Transverse colon (tissue), 4 donors: ENCODE measurements around the gene CRYZL1. TPM values are rescaled to one million over a fixed set of nuclear protein-coding genes. Genes with fewer than 3 reads are reported as not detected.
"Not testable (repeated sequence)": the region's sequence is repeated elsewhere in the genome, so short reads cannot be mapped to it uniquely, and the experiment has no call there.

Experiments
- DNase-seq: peaks from one replicate; pipeline ENCODE4 v3.0.0-alpha.2; 2019
- H3K27ac ChIP-seq, 4 donors: fragments of 200-600 bp; sonication (generic); 2 replicates each; pipeline ENCODE4 v1.5.1; 2016 to 2018; ENCODE audit warnings: inconsistent platforms in 4 of 4
- H3K27me3 ChIP-seq: fragments of 200-600 bp; sonication (generic); 2 replicates; pipeline ENCODE4 v1.5.1; 2017; ENCODE audit warnings: inconsistent platforms
- H3K36me3 ChIP-seq, 4 donors: fragments of 200-600 bp; sonication (generic); 2 replicates each; pipeline ENCODE4 v1.5.1; 2017 to 2019; ENCODE audit warnings: inconsistent platforms in 4 of 4
- H3K4me1 ChIP-seq, 4 donors: fragments of 200-600 bp; sonication (generic); 2 replicates each; pipeline ENCODE4 v1.5.1; 2017 to 2020; ENCODE audit warnings: inconsistent platforms in 4 of 4
- H3K4me3 ChIP-seq, 4 donors: fragments of 200-600 bp; sonication (generic); 1 replicate in 1 of 4; 2 replicates in 3 of 4; pipeline versions ENCODE4 v1.5.1 to v1.6.1; 2017 to 2019; ENCODE audit warnings: inconsistent platforms in 4 of 4
- H3K9me3 ChIP-seq, 2 donors: fragments of 200-600 bp; sonication (generic); 2 replicates each; pipeline ENCODE4 v1.5.1; 2017 to 2019; ENCODE audit warnings: inconsistent platforms in 2 of 2
- CTCF ChIP-seq, 5 experiments: fragments of 200-600 bp in 3 of 5; fragments of 450-650 bp in 2 of 5; sonication (generic) in 3 of 5; IDR thresholded peaks; 1 replicate in 2 of 5; 2 replicates in 3 of 5; pipeline ENCODE4 v1.5.1; 2016 to 2017; ENCODE audit warnings: antibody characterized with exemption in 5 of 5, inconsistent platforms in 3 of 5, mild to moderate bottlenecking in 2 of 5, moderate library complexity in 1 of 5
- EP300 ChIP-seq: sonication (generic); formaldehyde crosslinking; IDR thresholded peaks from one replicate; pipeline ENCODE4 v1.6.1; 2017; ENCODE audit warnings: antibody characterized with exemption, low read depth
- POLR2A ChIP-seq: fragments of 450-650 bp; IDR thresholded peaks from one replicate; pipeline ENCODE4 v1.6.1; 2016; ENCODE audit warnings: antibody characterized with exemption, mild to moderate bottlenecking, moderate library complexity
- POLR2AphosphoS5 ChIP-seq, 3 donors: sonication (generic); formaldehyde crosslinking; IDR thresholded peaks; one replicate each; pipeline ENCODE4 v1.6.1; 2016; ENCODE audit warnings: antibody characterized with exemption in 3 of 3
- WGBS, 2 donors: methylation state at CpG; one replicate each; pipeline ENCODE4 v1.1.5; 2018; ENCODE audit warnings: low coverage in 1 of 2; 5-methylcytosine and 5-hydroxymethylcytosine counted together
- in situ Hi-C, 4 donors: fragments of 200-750 bp; cut with MboI; loops; one replicate each; pipeline versions ENCODE4 v1.15.0 to v1.15.1; 2017; ENCODE audit warnings: low sequenced_read_pairs in 3 of 4, low pct_ligation_motif_present in 1 of 4, low pct_unique_long_range_greater_than_20kb in 1 of 4
- intact Hi-C: fragments of 100-400 bp; cut with DNase I; formaldehyde crosslinking; loops from one replicate; pipeline ENCODE4 v1.15.1; 2023; ENCODE audit warnings: low total_unique reads
- total RNA-seq, 4 donors: library from RNA; depleted of rRNA; stranded (reverse); fragments of >200 nt; gene quantifications; one replicate each; pipeline ENCODE4 v1.1.0, GENCODE V29; 2016

Gene CRYZL1
- total RNA-seq, 4 donors from 2014 or later: 27.7 to 58.9 (median 43.6) TPM

- no peak for TF ChIP-seq POLR2A
- no peak for TF ChIP-seq POLR2AphosphoS5 (IDR thresholded peaks at IDR 0.05)
- no peak for TF ChIP-seq EP300
- TF ChIP-seq CTCF (IDR thresholded peaks at IDR 0.05): no peak
- Histone ChIP-seq H3K4me1 (peaks cover 11 to 61% (median 22%) of the 10 kb centered on the region in 4 donors), H3K4me3 (no peak overlapping the region), H3K9me3 (no peaks in the 10 kb centered on the region), H3K27ac (peak overlapping the region in 1 of 4 donors; percentile 0), H3K27me3 (no peaks in the 10 kb centered on the region), H3K36me3 (no peaks in the 10 kb centered on the region)
- in situ Hi-C loops: no loop called here
- no peak for DNase-seq
- 86 to 87% methylated on average over 4 of the region's 4 CpGs for WGBS, 2 donors
- intact Hi-C loops: no loop called here
Measured at GRCh38 chr21:33682992-33683627, 41.6 kb upstream of the CRYZL1 start.

GRCh38 chr21:33680870-33681269 is 39.3 kb upstream of the CRYZL1 start:
- Histone ChIP-seq H3K9me3 (no peaks in the 10 kb centered on the region), H3K36me3 (no peaks in the 10 kb centered on the region), H3K4me3 (no peak overlapping the region), H3K4me1 (peaks cover 4 to 57% (median 22%) of the 10 kb centered on the region in 4 donors), H3K27ac (no peak overlapping the region), H3K27me3 (no peaks in the 10 kb centered on the region)
- DNase-seq: no peak
- TF ChIP-seq POLR2A (no peak), CTCF (IDR thresholded peaks at IDR 0.05) (no peak), POLR2AphosphoS5 (IDR thresholded peaks at IDR 0.05) (no peak), EP300 (no peak)
- in situ Hi-C loops (no loop called here), intact Hi-C loops (no loop called here)
- WGBS, 2 donors: 93 to 95% methylated on average over 6 of the region's 6 CpGs

DNA sequence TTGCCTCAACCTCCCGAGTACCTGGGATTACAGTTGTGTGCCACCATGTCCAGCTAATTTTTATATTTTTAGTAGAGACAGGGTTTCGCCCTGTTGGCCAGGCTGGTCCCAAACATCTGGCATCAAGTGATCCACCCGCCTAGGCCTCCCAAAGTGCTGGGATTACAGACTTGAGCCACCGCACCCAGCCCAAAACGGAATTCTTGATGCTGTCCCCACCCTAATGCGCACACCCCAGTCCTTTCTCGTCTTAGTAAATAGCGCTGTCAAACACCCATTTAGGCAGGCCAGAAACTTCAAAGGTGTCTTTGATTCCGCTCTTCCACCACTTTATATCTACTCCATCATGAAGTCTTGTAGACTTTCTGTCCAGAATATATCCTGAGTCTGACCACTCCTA is 35.9 kb upstream of the CRYZL1 start:
- no peak for DNase-seq
- no peaks in the 10 kb centered on the region for H3K9me3 ChIP-seq
- in situ Hi-C loops (no loop called here), intact Hi-C loops (no loop called here)
- no peak overlapping the region for H3K4me3 ChIP-seq
- H3K4me1 ChIP-seq: peaks cover 4 to 31% (median 10%) of the 10 kb centered on the region in 4 donors
- H3K27me3 ChIP-seq: no peaks in the 10 kb centered on the region
- no peak overlapping the region for H3K27ac ChIP-seq
- TF ChIP-seq CTCF (IDR thresholded peaks at IDR 0.05): no peak
- no peak for TF ChIP-seq POLR2AphosphoS5 (IDR thresholded peaks at IDR 0.05)
- TF ChIP-seq POLR2A: no peak
- no peak for TF ChIP-seq EP300
- no peaks in the 10 kb centered on the region for H3K36me3 ChIP-seq
- 95 to 100% methylated on average over 6 to 9 of the region's 9 CpGs for WGBS, 2 donors

DNA sequence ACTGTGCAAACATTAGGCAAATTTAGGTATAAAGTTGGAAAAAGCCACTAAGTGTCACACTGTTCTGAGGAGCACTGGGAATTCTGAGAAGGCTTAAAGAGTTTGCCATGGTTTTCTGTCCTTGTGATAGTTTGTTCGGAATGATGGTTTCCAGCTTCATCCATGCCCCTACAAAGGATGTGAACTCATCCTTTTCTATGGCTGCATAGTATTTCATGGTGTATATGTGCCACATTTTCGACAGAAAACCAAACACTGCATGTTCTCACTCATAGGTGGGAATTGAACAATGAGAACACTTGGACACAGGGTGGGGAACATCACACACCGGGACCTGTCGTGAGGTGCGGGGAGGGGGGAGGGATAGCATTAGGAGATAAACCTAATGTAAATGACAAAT is 35.1 kb upstream of the CRYZL1 start:
- intact Hi-C loops, H3K27me3 ChIP-seq, in situ Hi-C loops, H3K4me3 ChIP-seq, H3K36me3 ChIP-seq, DNase-seq, H3K27ac ChIP-seq, H3K9me3 ChIP-seq: not testable (repeated sequence)
- 94 to 100% methylated on average over 1 to 5 of the region's 5 CpGs for WGBS, 2 donors
- H3K4me1 ChIP-seq: peaks cover 4 to 31% (median 10%) of the 10 kb centered on the region in 4 donors

DNA sequence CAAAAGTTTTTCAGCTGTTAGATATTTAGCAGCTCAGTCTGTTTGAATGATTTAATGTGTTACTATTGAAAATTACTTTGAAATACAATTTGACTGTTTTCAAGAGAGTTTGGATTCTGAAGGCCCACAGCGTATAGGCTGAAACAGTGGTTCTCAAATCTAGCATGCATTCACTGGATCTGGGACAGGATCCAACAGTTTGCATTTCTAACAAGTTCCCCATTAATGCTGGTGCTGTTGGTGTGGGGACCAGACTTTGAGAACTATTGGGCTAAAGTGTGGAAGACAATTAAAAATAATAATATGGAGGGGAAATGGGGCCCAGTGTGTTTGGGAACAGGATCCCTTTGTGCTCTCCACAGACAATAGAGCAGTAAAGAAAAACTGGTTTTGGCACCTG is 32.7 kb upstream of the CRYZL1 start:
- TF ChIP-seq CTCF (IDR thresholded peaks at IDR 0.05): no peak
- no peak for TF ChIP-seq EP300
- no peak for TF ChIP-seq POLR2A
- TF ChIP-seq POLR2AphosphoS5 (IDR thresholded peaks at IDR 0.05): no peak
- intact Hi-C loops (no loop called here), in situ Hi-C loops (loop anchor here in 1 of 4 donors (25.0 kb wide), 1 partner anchor 213 kb away; no protein-coding TSS in a partner anchor)
- Histone ChIP-seq H3K4me3 (no peak overlapping the region), H3K36me3 (no peaks in the 10 kb centered on the region), H3K9me3 (no peaks in the 10 kb centered on the region), H3K27ac (no peak overlapping the region), H3K27me3 (no peaks in the 10 kb centered on the region), H3K4me1 (peaks cover 4 to 17% (median 10%) of the 10 kb centered on the region in 4 donors)
- DNase-seq: no peak
- WGBS, 2 donors: 0% methylated on average over 1 of the region's 1 CpG; no CpG with 5 or more reads in 1 of the 2 donors
